AG04450 (cell line): ENCODE results near the gene PROM1. TPM values are rescaled to one million over a fixed set of nuclear protein-coding genes. Genes with fewer than 3 reads are reported as not detected.

Experiments used
- CTCF ChIA-PET: fragments of 300-600, 350-600 bp; formaldehyde crosslinking; extraction: SDS; loops from one replicate; lab custom pipeline; 2022; ENCODE audit warnings: antibody characterized with exemption, inconsistent platforms; lab: Charles Lee
- POLR2A ChIA-PET: fragments of 350-600 bp; formaldehyde crosslinking; extraction: SDS; loops from one replicate; lab custom pipeline; 2021; ENCODE audit warnings: antibody characterized with exemption, inconsistent platforms; lab: Yijun Ruan, JAX
- DNase-seq: peaks from one replicate; pipeline ENCODE4 v3.0.0-alpha.2; 2011; ENCODE audit warnings: low read depth, low spot score
- H3K27ac ChIP-seq: one replicate; pipeline ENCODE4 v1.5.1; 2012; ENCODE audit warnings: low read depth, low read length, control low read depth
- H3K27me3 ChIP-seq: one replicate; pipeline ENCODE4 v1.6.0; 2012; ENCODE audit warnings: low read length; ENCODE audit not compliant: control insufficient read depth, insufficient read depth
- H3K4me3 ChIP-seq: 2 replicates; pipeline ENCODE4 v1.5.1; 2011; ENCODE audit warnings: mild to moderate bottlenecking, low read depth, low read length, control low read depth
- H3K9me3 ChIP-seq: 2 replicates; pipeline ENCODE4 v1.5.1; 2012; ENCODE audit warnings: low read length; ENCODE audit not compliant: control insufficient read depth, insufficient read depth
- CTCF ChIP-seq: IDR thresholded peaks from 2 replicates; pipeline ENCODE4 v1.5.1; 2011; ENCODE audit warnings: low read depth, low read length, control low read depth, inconsistent platforms
- polyA plus RNA-seq: library from polyadenylated mRNA; depleted of rRNA; stranded (reverse); fragments of >200 nt; gene quantifications from 2 replicates; pipeline ENCODE4 v1.2.3, GENCODE V29; 2011

PROM1 gene
- polyA plus RNA-seq, 1 experiment, result not detected

GRCh38 chr4:16125571-16126445 lies 42.0 kb upstream of the PROM1 start:
- no peak overlapping the region for H3K4me3 ChIP-seq
- no peak overlapping the region for H3K27ac ChIP-seq
- DNase-seq, result no peak
- no peak for TF ChIP-seq CTCF
- CTCF ChIA-PET, result no interaction called here
- H3K9me3 ChIP-seq, result no peaks in the 10 kb centered on the region
- POLR2A ChIA-PET, result no interaction called here
- peaks cover 26% of the 10 kb centered on the region for H3K27me3 ChIP-seq

DNA sequence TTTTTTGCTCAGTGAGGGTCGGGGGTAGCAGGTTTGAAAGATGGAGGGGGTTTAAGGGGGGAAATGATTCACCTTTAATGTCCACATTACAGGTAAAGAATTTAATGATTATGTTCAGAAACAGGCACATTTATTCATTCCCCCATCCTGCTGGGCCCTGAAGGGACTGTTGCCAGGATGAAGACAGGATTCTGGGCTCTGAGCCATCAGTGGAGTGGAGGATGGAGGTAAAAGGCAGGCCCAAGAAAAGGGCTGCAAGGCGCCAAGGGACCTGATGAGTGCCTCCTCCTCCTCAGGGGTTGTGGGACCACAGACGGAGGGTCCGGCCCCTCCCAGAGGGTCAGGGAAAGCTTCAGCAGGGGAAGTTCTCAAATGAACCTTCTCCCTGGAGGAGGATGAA lies 40.4 kb upstream of the PROM1 start:
- no peak for DNase-seq
- ChIA-PET CTCF (no interaction called here), POLR2A (no interaction called here)
- TF ChIP-seq CTCF, result no peak
- H3K4me3 ChIP-seq, result no peak overlapping the region
- H3K27me3 ChIP-seq, result peaks cover 24% of the 10 kb centered on the region
- H3K27ac ChIP-seq, result no peak overlapping the region
- no peaks in the 10 kb centered on the region for H3K9me3 ChIP-seq

- CTCF ChIA-PET, result no interaction called here
- no peak for TF ChIP-seq CTCF
- Histone ChIP-seq H3K27me3 (peaks cover 25% of the 10 kb centered on the region), H3K4me3 (no peak overlapping the region), H3K9me3 (no peaks in the 10 kb centered on the region), H3K27ac (no peak overlapping the region)
- DNase-seq, result no peak
- POLR2A ChIA-PET, result no interaction called here
These were observed 39.7 kb upstream of the PROM1 start for GRCh38 chr4:16123356-16124084.

- DNase-seq, result no peak
- no peak for TF ChIP-seq CTCF
- Histone ChIP-seq H3K9me3 (no peaks in the 10 kb centered on the region), H3K27me3 (peaks cover 27% of the 10 kb centered on the region), H3K27ac (no peak overlapping the region), H3K4me3 (no peak overlapping the region)
- POLR2A ChIA-PET, result no interaction called here
- CTCF ChIA-PET, result no interaction called here
These were observed 39.0 kb upstream of the PROM1 start for GRCh38 chr4:16122784-16123183.

DNA sequence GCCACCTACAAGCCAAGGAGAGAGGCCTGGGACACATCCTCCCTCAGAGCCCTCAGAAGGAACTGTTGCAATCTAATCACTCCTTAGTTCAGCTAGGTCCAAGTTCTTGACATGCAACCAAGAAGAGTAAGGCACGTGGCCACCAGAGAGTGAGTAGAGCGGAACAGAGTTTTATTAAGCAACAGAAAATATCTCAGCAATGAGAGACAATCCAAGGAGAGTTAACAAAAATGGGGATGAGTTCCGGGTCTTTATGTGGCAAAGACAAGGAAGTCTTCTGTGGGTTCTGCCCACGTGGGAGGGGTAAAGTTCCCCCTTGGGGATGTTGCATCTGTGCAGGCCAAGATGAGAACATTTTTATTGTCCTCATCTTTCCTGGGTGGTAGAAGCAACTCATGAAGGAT lies 38.5 kb upstream of the PROM1 start:
- CTCF ChIA-PET, result no interaction called here
- no peak overlapping the region for H3K4me3 ChIP-seq
- H3K27ac ChIP-seq, result no peak overlapping the region
- TF ChIP-seq CTCF, result no peak
- H3K27me3 ChIP-seq, result peaks cover 27% of the 10 kb centered on the region
- H3K9me3 ChIP-seq, result no peaks in the 10 kb centered on the region
- no peak for DNase-seq
- POLR2A ChIA-PET, result no interaction called here
